A549 (cell line): ENCODE results near the gene CXCL12. TPM values are rescaled to one million over a fixed set of nuclear protein-coding genes. Genes with fewer than 3 reads are reported as not detected.

Experiments
- ATAC-seq, 2 experiments: fragments of 200-7000 bp in 1 of 2; fragments of >200 bp in 1 of 2; cut with Nextera tagmentation in 1 of 2; cut with Tn5 transposase in 1 of 2; 3 replicates each; pipeline versions ENCODE4 v1.8.0 to v1.9.1; 2018 to 2020; ENCODE audit warnings: mild to moderate bottlenecking in 1 of 2, moderate library complexity in 1 of 2
- CTCF ChIA-PET: fragments of 300-600 bp; sonication (Branson Sonifier 250); formaldehyde crosslinking; extraction: SDS; loops from one replicate; lab custom pipeline; 2021; ENCODE audit warnings: antibody characterized with exemption, inconsistent platforms; lab: Yijun Ruan, JAX
- POLR2A ChIA-PET: fragments of 350-600 bp; formaldehyde crosslinking; extraction: SDS; loops from one replicate; lab custom pipeline; 2021; ENCODE audit warnings: antibody characterized with exemption, inconsistent platforms; lab: Yijun Ruan, JAX
- DNase-seq, 2 experiments: peaks; one replicate each; pipeline versions ENCODE4 v3.0.0 to v3.0.0-alpha.2; 2011 to 2016; ENCODE audit warnings: low read depth in 1 of 2, low spot score in 1 of 2
- FAIRE-seq: peaks from 2 replicates; lab custom pipeline; 2011; peaks lifted over from hg19 to GRCh38; lab: Jason Lieb, UNC
- H3K27ac ChIP-seq, 2 experiments: fragments of >200 bp; sonication (Bioruptor Twin); formaldehyde crosslinking; 3 replicates each; pipeline ENCODE4 v1.5.1; 2016 to 2017
- H3K4me1 ChIP-seq: fragments of >200 bp; sonication (Bioruptor Twin); formaldehyde crosslinking; 3 replicates; pipeline ENCODE4 v1.6.1; 2016
- H3K4me2 ChIP-seq: fragments of >200 bp; sonication (Bioruptor Twin); formaldehyde crosslinking; 3 replicates; pipeline ENCODE4 v1.6.1; 2016
- H3K4me3 ChIP-seq: fragments of >200 bp; sonication (Bioruptor Twin); formaldehyde crosslinking; 3 replicates; pipeline ENCODE4 v1.5.1; 2016
- H3K9me3 ChIP-seq: fragments of >200 bp; sonication (Bioruptor Twin); formaldehyde crosslinking; 3 replicates; pipeline ENCODE4 v1.6.1; 2016
- EHF ChIP-seq: fragments of 250-450 bp; sonication (Bioruptor Pico); IDR thresholded peaks from 2 replicates; pipeline ENCODE4 v1.5.0; 2020; ENCODE audit warnings: mild to moderate bottlenecking
- FOXS1 ChIP-seq: fragments of 250-450 bp; sonication (Bioruptor Pico); IDR thresholded peaks from 2 replicates; pipeline ENCODE4 v1.5.0; 2020; ENCODE audit warnings: mild to moderate bottlenecking, moderate library complexity
- HOXB13 ChIP-seq: fragments of 250-450 bp; sonication (Bioruptor Pico); IDR thresholded peaks from 2 replicates; pipeline ENCODE4 v1.5.0; 2020; ENCODE audit warnings: low read depth, mild to moderate bottlenecking, moderate library complexity
- JUN ChIP-seq, 2 experiments: fragments of >200 bp; sonication (Bioruptor Twin); formaldehyde crosslinking; IDR thresholded peaks; 2 replicates in 1 of 2; 3 replicates in 1 of 2; pipeline ENCODE4 v1.6.1; 2016 to 2017
- JUNB ChIP-seq: fragments of >200 bp; sonication (Bioruptor Twin); formaldehyde crosslinking; IDR thresholded peaks from 2 replicates; pipeline ENCODE4 v1.6.1; 2016
- KDM1A ChIP-seq: fragments of 200-600 bp; sonication (generic); IDR thresholded peaks from 2 replicates; pipeline ENCODE4 v1.6.1; 2016; ENCODE audit warnings: low read depth, mild to moderate bottlenecking
- NFE2L2 ChIP-seq: fragments of 150-350 bp; conservative IDR thresholded peaks from 2 replicates; pipeline ENCODE4 v1.6.1; 2014; ENCODE audit warnings: low read length
- TFCP2L1 ChIP-seq: fragments of 250-450 bp; sonication (Bioruptor Pico); IDR thresholded peaks from 2 replicates; pipeline ENCODE4 v1.5.0; 2021; ENCODE audit warnings: mild to moderate bottlenecking
- TP53 ChIP-seq: fragments of 250-450 bp; sonication (Bioruptor Pico); IDR thresholded peaks from 2 replicates; pipeline ENCODE4 v1.5.0; 2021; ENCODE audit warnings: mild to moderate bottlenecking, moderate library complexity
- ZSCAN20 ChIP-seq: fragments of 250-450 bp; sonication (Bioruptor Pico); IDR thresholded peaks from 2 replicates; pipeline ENCODE4 v1.8.0; 2022; ENCODE audit warnings: mild to moderate bottlenecking, moderate library complexity
- WGBS: methylation state at CpG from one replicate; pipeline ENCODE4 v1.1.6; 2017; ENCODE audit errors: missing lambda C conversion rate; 5-methylcytosine and 5-hydroxymethylcytosine counted together
- polyA plus RNA-seq, 4 experiments: library from polyadenylated mRNA; depleted of rRNA in 3 of 4; stranded (reverse); fragments of >200 nt; fragmentation: RNase III in 1 of 4; extraction: RNeasy Plus Mini Kit Qiagen cat#74134 plus additional on column Dnase treatment in 1 of 4; gene quantifications; 2 replicates in 3 of 4; 3 replicates in 1 of 4; pipeline ENCODE4 v1.2.3, GENCODE V29; 2011 to 2017
- TF ChIP-seq, protein P1 (sequence below): fragments of 250-450 bp; sonication (Bioruptor Pico); IDR thresholded peaks from 2 replicates; pipeline ENCODE4 v1.5.0; 2021; ENCODE audit warnings: mild to moderate bottlenecking, moderate library complexity, borderline replicate concordance
- TF ChIP-seq, protein P2 (sequence below): fragments of >200 bp; sonication (Bioruptor Twin); formaldehyde crosslinking; IDR thresholded peaks from 2 replicates; pipeline ENCODE4 v1.6.1; 2016
- TF ChIP-seq, protein P3 (sequence below): fragments of >200 bp; sonication (Bioruptor Twin); formaldehyde crosslinking; IDR thresholded peaks from 3 replicates; pipeline ENCODE4 v1.6.1; 2016
- TF ChIP-seq, protein P4 (sequence below): fragments of 200-600 bp; sonication (generic); IDR thresholded peaks from 2 replicates; pipeline ENCODE4 v1.6.1; 2016; ENCODE audit warnings: antibody characterized with exemption, mild to moderate bottlenecking, moderate library complexity
- TF ChIP-seq, protein P5 (sequence below): IDR thresholded peaks from 2 replicates; pipeline ENCODE4 v1.6.1; 2012; ENCODE audit warnings: low read depth, borderline replicate concordance

The CXCL12 gene
- polyA plus RNA-seq, 2 of the 4 experiments (the other 2 are of a cell fraction) = 0.13 to 0.17 TPM

DNA sequence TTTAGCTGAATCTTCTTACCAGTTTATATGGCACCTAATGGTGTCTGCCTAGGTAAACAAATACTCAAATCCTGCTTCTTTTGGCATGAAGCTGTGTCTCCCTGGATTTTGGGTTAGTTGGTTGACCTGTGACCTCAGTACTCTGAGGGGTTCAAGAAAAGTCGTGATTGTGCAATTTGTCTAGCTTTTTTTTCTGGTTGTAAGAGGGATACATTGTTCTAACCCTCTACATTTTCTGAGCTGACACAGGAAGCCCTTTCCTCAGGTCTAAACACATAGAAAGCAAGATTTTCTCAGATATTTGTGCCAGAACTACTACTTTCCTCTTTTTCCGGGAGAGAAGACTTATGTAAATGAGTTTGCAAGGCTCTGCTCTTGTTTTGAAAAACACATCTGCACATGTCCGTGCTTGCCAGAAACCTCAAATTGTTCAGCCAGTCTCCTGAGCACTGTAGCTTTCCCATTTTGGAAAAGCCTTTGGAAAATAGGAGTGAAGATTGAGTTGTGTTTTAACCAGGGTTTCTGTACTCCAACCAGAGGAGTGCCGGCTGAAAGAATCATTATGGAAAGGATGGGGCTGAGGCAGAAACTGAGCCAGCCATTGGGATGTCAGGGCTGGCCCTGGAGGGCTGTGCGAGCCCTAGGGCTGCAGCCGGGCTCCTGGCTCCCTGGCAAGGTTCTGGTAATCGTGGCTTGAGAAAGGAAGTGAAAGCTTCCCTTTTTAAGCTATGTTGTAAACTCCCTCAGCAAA lies 31.3 kb upstream of the CXCL12 start:
- Histone ChIP-seq H3K4me3 (no peak overlapping the region), H3K4me1 (no peaks in the 10 kb centered on the region), H3K9me3 (0 out of 3 replicates have a peak, but pooled peaks cover 3% of the 10 kb centered on the region), H3K27ac (no peak overlapping the region), H3K4me2 (no peak overlapping the region)
- FAIRE-seq = no peak
- no peak for ATAC-seq
- 3% methylated on average over 7 of the region's 7 CpGs for WGBS
- CTCF ChIA-PET = interaction anchor here (1.1 kb wide), 1 partner anchor 20 kb away, joined by 3 read pairs; no protein-coding TSS in a partner anchor
- TF ChIP-seq JUNB = no peak
- TF ChIP-seq, protein P1, sequence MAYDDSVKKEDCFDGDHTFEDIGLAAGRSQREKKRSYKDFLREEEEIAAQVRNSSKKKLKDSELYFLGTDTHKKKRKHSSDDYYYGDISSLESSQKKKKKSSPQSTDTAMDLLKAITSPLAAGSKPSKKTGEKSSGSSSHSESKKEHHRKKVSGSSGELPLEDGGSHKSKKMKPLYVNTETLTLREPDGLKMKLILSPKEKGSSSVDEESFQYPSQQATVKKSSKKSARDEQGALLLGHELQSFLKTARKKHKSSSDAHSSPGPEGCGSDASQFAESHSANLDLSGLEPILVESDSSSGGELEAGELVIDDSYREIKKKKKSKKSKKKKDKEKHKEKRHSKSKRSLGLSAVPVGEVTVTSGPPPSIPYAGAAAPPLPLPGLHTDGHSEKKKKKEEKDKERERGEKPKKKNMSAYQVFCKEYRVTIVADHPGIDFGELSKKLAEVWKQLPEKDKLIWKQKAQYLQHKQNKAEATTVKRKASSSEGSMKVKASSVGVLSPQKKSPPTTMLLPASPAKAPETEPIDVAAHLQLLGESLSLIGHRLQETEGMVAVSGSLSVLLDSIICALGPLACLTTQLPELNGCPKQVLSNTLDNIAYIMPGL (CRISPR knock-in tag) = no peak
- TF ChIP-seq ZSCAN20 = no peak
- TF ChIP-seq, protein P2, sequence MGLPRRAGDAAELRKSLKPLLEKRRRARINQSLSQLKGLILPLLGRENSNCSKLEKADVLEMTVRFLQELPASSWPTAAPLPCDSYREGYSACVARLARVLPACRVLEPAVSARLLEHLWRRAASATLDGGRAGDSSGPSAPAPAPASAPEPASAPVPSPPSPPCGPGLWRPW = no peak
- no peak for TF ChIP-seq EHF
- TF ChIP-seq, protein P3, sequence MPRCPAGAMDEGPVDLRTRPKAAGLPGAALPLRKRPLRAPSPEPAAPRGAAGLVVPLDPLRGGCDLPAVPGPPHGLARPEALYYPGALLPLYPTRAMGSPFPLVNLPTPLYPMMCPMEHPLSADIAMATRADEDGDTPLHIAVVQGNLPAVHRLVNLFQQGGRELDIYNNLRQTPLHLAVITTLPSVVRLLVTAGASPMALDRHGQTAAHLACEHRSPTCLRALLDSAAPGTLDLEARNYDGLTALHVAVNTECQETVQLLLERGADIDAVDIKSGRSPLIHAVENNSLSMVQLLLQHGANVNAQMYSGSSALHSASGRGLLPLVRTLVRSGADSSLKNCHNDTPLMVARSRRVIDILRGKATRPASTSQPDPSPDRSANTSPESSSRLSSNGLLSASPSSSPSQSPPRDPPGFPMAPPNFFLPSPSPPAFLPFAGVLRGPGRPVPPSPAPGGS = no peak
- no peak for TF ChIP-seq JUN (IDR thresholded peaks at IDR 0.05)
- no peak for TF ChIP-seq HOXB13 (CRISPR knock-in tag)
- TF ChIP-seq NFE2L2 = no peak
- TF ChIP-seq TP53 = no peak
- TF ChIP-seq, protein P4, sequence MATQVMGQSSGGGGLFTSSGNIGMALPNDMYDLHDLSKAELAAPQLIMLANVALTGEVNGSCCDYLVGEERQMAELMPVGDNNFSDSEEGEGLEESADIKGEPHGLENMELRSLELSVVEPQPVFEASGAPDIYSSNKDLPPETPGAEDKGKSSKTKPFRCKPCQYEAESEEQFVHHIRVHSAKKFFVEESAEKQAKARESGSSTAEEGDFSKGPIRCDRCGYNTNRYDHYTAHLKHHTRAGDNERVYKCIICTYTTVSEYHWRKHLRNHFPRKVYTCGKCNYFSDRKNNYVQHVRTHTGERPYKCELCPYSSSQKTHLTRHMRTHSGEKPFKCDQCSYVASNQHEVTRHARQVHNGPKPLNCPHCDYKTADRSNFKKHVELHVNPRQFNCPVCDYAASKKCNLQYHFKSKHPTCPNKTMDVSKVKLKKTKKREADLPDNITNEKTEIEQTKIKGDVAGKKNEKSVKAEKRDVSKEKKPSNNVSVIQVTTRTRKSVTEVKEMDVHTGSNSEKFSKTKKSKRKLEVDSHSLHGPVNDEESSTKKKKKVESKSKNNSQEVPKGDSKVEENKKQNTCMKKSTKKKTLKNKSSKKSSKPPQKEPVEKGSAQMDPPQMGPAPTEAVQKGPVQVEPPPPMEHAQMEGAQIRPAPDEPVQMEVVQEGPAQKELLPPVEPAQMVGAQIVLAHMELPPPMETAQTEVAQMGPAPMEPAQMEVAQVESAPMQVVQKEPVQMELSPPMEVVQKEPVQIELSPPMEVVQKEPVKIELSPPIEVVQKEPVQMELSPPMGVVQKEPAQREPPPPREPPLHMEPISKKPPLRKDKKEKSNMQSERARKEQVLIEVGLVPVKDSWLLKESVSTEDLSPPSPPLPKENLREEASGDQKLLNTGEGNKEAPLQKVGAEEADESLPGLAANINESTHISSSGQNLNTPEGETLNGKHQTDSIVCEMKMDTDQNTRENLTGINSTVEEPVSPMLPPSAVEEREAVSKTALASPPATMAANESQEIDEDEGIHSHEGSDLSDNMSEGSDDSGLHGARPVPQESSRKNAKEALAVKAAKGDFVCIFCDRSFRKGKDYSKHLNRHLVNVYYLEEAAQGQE = no peak
- no peak for TF ChIP-seq FOXS1 (CRISPR knock-in tag)
- no peak for DNase-seq
- POLR2A ChIA-PET = no interaction called here

DNA sequence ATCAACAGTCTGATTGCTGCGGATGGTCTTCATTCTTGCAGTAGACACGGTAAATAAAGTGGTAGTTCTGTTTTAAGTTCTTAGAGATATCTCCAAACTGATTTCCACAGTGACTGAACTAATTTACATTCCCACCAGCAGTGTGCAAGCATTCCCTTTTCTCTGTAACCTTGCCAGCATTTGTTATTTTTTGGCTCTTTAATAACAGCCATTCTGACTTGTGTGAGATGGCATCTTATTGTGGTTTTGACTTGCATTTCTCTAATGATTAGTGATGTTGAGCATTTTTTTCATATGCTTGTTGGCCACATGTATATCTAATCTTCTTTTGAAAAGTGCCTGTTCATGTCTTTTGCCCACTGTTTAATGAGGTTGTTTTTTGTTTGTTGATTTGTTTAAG lies 30.2 kb upstream of the CXCL12 start:
- Histone ChIP-seq H3K4me1 (no peaks in the 10 kb centered on the region), H3K27ac (no peak overlapping the region), H3K4me3 (no peak overlapping the region), H3K9me3 (0 out of 3 replicates have a peak, but pooled peaks cover 3% of the 10 kb centered on the region), H3K4me2 (no peak overlapping the region)
- CTCF ChIA-PET = no interaction called here
- 50% methylated on average over 2 of the region's 2 CpGs for WGBS
- ATAC-seq = no peak
- TF ChIP-seq, protein P5, sequence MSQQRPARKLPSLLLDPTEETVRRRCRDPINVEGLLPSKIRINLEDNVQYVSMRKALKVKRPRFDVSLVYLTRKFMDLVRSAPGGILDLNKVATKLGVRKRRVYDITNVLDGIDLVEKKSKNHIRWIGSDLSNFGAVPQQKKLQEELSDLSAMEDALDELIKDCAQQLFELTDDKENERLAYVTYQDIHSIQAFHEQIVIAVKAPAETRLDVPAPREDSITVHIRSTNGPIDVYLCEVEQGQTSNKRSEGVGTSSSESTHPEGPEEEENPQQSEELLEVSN = no peak
- no peak for TF ChIP-seq TFCP2L1 (CRISPR knock-in tag)
- TF ChIP-seq KDM1A = no peak
- no peak for DNase-seq
- POLR2A ChIA-PET = no interaction called here
- no peak for FAIRE-seq
